ENCODE data around the gene KLK10. TPM values are rescaled to one million over a fixed set of nuclear protein-coding genes. Genes with fewer than 3 reads are reported as not detected.

KLK10 gene
- total RNA-seq, 4 donors from 2014 or later = 1.6 to 14.2 (median 9.8) TPM; not detected in 1

DNA sequence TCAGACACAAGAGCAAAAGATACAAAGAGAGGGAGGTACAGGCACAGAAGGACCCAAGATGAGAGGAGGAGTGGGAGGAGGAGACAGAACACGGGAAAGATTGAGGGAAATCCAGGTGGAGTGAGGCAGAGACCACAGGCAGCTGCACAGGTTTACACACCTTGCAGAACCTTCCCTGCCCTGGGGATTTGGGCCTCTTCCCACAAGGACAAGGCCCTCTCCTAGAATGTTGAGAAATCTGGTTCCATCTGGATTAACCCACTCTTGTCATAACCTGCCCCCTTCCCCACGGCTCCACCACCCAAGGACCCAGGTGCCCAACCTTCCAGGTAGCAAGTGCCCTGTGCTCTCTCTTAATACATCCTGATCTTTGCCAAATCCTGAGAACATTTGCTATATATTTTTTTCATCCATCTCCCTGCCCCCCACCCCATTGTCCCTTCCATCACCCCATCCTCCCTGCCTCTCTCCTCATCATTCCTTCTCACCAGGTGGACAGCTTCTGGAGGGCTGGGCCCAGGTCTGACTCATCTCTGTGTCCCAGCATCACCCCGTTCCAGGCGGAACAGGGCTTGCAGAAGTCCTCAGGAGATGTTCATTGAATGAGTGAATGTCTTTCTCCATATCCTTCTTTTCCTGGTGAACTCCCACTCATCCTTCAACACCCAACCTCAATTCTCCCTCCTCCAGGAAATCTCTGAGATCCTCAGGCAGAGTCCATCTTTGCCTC is 9.3 kb downstream of the KLK10 start:
- DNase-seq (ENCODE audit: low spot score) (no peak), ATAC-seq (ENCODE audit: low FRiP score) (no peak)

DNA sequence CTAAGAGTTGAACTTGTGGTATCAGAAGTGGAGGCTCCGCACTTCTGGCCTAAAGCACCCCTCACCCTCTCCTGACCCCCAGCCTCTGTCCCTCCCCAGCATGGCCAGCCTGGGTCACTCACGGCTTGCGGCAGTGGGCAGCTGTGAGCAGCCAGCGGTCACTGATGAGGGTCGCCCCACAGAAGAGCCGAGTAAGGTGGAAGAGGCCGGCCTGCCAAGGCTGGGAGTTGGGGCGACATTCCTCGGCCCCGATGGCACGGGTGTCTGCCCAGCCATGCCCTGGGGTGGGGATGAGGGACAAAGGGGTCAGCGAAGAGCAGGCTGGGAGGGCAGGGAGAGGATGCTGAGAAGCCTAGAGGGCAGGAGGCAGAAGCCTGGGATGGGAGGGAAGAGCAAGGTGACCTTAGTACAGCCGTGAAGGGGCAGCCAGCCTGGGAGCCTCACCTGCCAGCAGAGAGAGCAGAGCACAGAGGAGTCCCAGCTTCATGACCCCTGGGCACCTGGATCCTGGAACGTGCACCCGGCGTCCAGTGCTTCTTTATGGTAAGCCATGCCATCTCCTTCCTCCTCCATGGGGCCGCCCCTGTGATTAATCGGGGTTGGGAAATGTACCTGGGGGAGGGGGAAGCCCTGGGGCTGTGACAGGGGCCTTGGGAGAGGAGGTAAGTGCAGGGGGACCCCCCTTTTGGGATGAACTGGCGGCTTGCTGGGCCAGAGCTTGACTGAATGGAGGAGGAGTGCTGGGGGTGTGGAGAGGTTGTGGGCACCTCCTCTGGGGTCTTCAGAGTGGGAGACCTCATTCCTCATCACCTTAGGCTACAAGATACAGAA is 10.2 kb downstream of the KLK10 start:
- no peak for DNase-seq (ENCODE audit: low spot score)
- ATAC-seq (ENCODE audit: low FRiP score) = no peak
- TF ChIP-seq, protein P1, sequence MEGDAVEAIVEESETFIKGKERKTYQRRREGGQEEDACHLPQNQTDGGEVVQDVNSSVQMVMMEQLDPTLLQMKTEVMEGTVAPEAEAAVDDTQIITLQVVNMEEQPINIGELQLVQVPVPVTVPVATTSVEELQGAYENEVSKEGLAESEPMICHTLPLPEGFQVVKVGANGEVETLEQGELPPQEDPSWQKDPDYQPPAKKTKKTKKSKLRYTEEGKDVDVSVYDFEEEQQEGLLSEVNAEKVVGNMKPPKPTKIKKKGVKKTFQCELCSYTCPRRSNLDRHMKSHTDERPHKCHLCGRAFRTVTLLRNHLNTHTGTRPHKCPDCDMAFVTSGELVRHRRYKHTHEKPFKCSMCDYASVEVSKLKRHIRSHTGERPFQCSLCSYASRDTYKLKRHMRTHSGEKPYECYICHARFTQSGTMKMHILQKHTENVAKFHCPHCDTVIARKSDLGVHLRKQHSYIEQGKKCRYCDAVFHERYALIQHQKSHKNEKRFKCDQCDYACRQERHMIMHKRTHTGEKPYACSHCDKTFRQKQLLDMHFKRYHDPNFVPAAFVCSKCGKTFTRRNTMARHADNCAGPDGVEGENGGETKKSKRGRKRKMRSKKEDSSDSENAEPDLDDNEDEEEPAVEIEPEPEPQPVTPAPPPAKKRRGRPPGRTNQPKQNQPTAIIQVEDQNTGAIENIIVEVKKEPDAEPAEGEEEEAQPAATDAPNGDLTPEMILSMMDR (IDR thresholded peaks at IDR 0.05) = no peak

More for the DNA sequence above, 9.3 kb downstream of the KLK10 start:
- TF ChIP-seq, protein P1 (IDR thresholded peaks at IDR 0.05) = no peak

DNA sequence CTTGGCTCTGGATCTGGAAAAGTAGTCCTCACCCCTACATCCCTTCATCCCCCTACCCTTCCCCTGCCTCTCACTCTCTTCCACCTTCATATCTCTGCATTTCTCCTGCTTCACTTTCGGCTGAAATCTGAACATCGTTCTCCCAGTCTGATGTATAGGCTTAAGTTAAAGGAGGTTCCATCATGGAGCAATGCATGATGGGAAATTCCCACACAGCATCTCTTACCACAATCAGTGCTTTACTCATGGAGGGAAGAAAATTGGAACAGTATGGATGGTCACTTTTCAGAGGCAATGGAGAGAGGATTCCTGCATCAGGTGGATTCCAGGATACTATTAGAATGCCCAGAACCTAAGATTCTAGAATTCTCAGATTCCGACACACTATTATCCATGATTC is 12.0 kb downstream of the KLK10 start:
- TF ChIP-seq, protein P1 (IDR thresholded peaks at IDR 0.05) = no peak
- ATAC-seq (ENCODE audit: low FRiP score) (no peak), DNase-seq (ENCODE audit: low spot score) (no peak)

DNA sequence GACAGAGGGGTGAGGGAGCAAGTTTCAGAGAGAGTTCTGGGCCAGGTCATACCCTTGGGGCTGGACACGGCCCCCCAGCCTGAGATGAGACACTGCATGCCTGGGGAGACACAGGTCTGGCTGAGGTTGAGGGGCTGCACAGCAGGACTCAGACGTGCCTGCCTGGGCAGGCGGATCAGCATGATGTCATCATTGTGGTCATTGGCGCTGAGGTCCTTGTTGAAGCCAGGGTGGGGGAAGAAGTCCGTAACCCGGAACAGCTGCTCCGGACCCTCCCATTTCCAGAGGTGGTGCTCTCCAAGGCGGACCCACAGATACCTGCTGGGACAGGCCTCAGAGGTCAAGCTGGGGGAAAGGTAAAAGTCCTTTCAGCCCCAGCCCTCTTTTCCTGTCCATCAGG is 13.1 kb downstream of the KLK10 start:
- TF ChIP-seq, protein P1 (IDR thresholded peaks at IDR 0.05) = no peak
- DNase-seq (ENCODE audit: low spot score) = no peak
- ATAC-seq (ENCODE audit: low FRiP score) = no peak

DNA sequence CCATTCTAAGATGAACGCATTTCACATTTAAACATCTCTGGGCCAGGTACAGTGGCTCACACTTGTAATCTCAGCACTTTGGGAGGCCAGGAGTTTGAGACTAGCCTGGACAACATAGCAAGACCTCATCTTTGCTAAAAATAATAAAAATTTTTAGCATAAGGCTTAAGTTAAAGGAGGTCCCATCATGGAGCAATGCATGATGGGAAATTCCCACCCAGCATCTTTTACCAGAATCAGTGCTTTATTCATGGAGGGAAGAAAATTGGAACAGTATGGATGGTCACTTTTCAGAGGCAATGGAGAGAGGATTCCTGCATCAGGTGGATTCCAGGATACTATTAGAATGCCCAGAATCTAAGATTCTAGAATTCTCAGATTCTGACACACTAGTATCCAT is 14.3 kb downstream of the KLK10 start:
- DNase-seq (ENCODE audit: low spot score) (no peak), ATAC-seq (ENCODE audit: low FRiP score) (no peak)
- TF ChIP-seq, protein P1 (IDR thresholded peaks at IDR 0.05) = no peak

DNA sequence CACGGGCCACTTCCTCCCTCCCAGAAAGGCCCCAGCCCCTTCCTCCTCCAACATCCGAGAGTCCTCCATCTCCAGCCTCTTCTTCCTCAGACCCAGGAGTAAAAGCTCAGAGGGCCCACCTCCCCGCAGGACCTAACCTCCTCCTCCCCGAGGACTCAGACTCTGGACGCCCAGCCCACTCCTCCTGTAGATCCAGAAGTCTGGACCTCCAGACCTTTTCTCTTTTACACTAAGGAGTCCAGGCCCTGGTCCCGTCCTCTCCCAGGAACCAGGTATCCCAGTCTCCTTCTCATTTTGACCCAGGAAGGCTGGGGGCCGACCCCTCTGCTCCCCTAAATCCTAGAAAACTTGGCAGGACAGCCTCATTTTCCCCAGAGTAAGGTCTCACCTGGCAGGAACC is 16.2 kb downstream of the KLK10 start:
- ATAC-seq (ENCODE audit: low FRiP score) (no peak), DNase-seq (ENCODE audit: low spot score) (no peak)
- TF ChIP-seq, protein P1 (IDR thresholded peaks at IDR 0.05) = no peak

Data from omental fat pad (tissue), 4 donors.